A549 (cell line): ENCODE data around the gene NTRK3. TPM values are rescaled to one million over a fixed set of nuclear protein-coding genes. Genes with fewer than 3 reads are reported as not detected.

ENCODE experiments used
- ATAC-seq, 2 experiments: fragments of 200-7000 bp in 1 of 2; fragments of >200 bp in 1 of 2; cut with Nextera tagmentation in 1 of 2; cut with Tn5 transposase in 1 of 2; 3 replicates each; pipeline versions ENCODE4 v1.8.0 to v1.9.1; 2018 to 2020; ENCODE audit warnings: mild to moderate bottlenecking in 1 of 2, moderate library complexity in 1 of 2
- CTCF ChIA-PET: fragments of 300-600 bp; sonication (Branson Sonifier 250); formaldehyde crosslinking; extraction: SDS; loops from one replicate; lab custom pipeline; 2021; ENCODE audit warnings: antibody characterized with exemption, inconsistent platforms; lab: Yijun Ruan, JAX
- POLR2A ChIA-PET: fragments of 350-600 bp; formaldehyde crosslinking; extraction: SDS; loops from one replicate; lab custom pipeline; 2021; ENCODE audit warnings: antibody characterized with exemption, inconsistent platforms; lab: Yijun Ruan, JAX
- DNase-seq, 2 experiments: peaks; one replicate each; pipeline versions ENCODE4 v3.0.0 to v3.0.0-alpha.2; 2011 to 2016; ENCODE audit warnings: low read depth in 1 of 2, low spot score in 1 of 2
- FAIRE-seq: peaks from 2 replicates; lab custom pipeline; 2011; peaks lifted over from hg19 to GRCh38; lab: Jason Lieb, UNC
- H3K27ac ChIP-seq, 2 experiments: fragments of >200 bp; sonication (Bioruptor Twin); formaldehyde crosslinking; 3 replicates each; pipeline ENCODE4 v1.5.1; 2016 to 2017
- H3K4me1 ChIP-seq: fragments of >200 bp; sonication (Bioruptor Twin); formaldehyde crosslinking; 3 replicates; pipeline ENCODE4 v1.6.1; 2016
- H3K4me2 ChIP-seq: fragments of >200 bp; sonication (Bioruptor Twin); formaldehyde crosslinking; 3 replicates; pipeline ENCODE4 v1.6.1; 2016
- H3K4me3 ChIP-seq: fragments of >200 bp; sonication (Bioruptor Twin); formaldehyde crosslinking; 3 replicates; pipeline ENCODE4 v1.5.1; 2016
- H3K9me3 ChIP-seq: fragments of >200 bp; sonication (Bioruptor Twin); formaldehyde crosslinking; 3 replicates; pipeline ENCODE4 v1.6.1; 2016
- ATOH8 ChIP-seq: fragments of 250-450 bp; sonication (Bioruptor Pico); IDR thresholded peaks from 2 replicates; pipeline ENCODE4 v1.5.0; 2020; ENCODE audit warnings: low read depth, mild to moderate bottlenecking, moderate library complexity
- BCL3 ChIP-seq: fragments of >200 bp; sonication (Bioruptor Twin); formaldehyde crosslinking; IDR thresholded peaks from 3 replicates; pipeline ENCODE4 v1.6.1; 2016
- CTCF ChIP-seq: fragments of >200 bp; sonication (Bioruptor Twin); formaldehyde crosslinking; IDR thresholded peaks from 3 replicates; pipeline ENCODE4 v1.5.1; 2016
- ESRRA ChIP-seq: fragments of 150-350 bp; IDR thresholded peaks from 2 replicates; pipeline ENCODE4 v1.6.1; 2014; ENCODE audit warnings: mild to moderate bottlenecking, low read length, borderline replicate concordance
- GATA3 ChIP-seq: IDR thresholded peaks from 2 replicates; pipeline ENCODE4 v1.6.1; 2012; ENCODE audit warnings: borderline replicate concordance
- MAX ChIP-seq: IDR thresholded peaks from 2 replicates; pipeline ENCODE4 v1.6.1; 2012
- NFE2L2 ChIP-seq: fragments of 150-350 bp; conservative IDR thresholded peaks from 2 replicates; pipeline ENCODE4 v1.6.1; 2014; ENCODE audit warnings: low read length
- RAD21 ChIP-seq, 2 experiments: fragments of >200 bp in 1 of 2; sonication (Bioruptor Twin) in 1 of 2; formaldehyde crosslinking in 1 of 2; IDR thresholded peaks in 1 of 2; conservative IDR thresholded peaks in 1 of 2; 2 replicates in 1 of 2; 3 replicates in 1 of 2; pipeline ENCODE4 v1.6.1; 2012 to 2018; ENCODE audit warnings: inconsistent platforms in 1 of 2
- RARB ChIP-seq: fragments of 250-450 bp; sonication (Bioruptor Pico); IDR thresholded peaks from 2 replicates; pipeline ENCODE4 v1.8.0; 2021; ENCODE audit warnings: mild to moderate bottlenecking, moderate library complexity
- SMC3 ChIP-seq: fragments of >200 bp; sonication (Bioruptor Twin); formaldehyde crosslinking; IDR thresholded peaks from 3 replicates; pipeline ENCODE4 v1.6.1; 2018; ENCODE audit warnings: inconsistent platforms
- WGBS: methylation state at CpG from one replicate; pipeline ENCODE4 v1.1.6; 2017; ENCODE audit errors: missing lambda C conversion rate; 5-methylcytosine and 5-hydroxymethylcytosine counted together
- polyA plus RNA-seq, 4 experiments: library from polyadenylated mRNA; depleted of rRNA in 3 of 4; stranded (reverse); fragments of >200 nt; fragmentation: RNase III in 1 of 4; extraction: RNeasy Plus Mini Kit Qiagen cat#74134 plus additional on column Dnase treatment in 1 of 4; gene quantifications; 2 replicates in 3 of 4; 3 replicates in 1 of 4; pipeline ENCODE4 v1.2.3, GENCODE V29; 2011 to 2017

The NTRK3 gene
- polyA plus RNA-seq, 2 of the 4 experiments (the other 2 are of a cell fraction), result 55.0 to 55.2 TPM

GRCh38 chr15:88274553-88275460, 18.3 kb upstream of the NTRK3 start:
- FAIRE-seq (no peak), DNase-seq (peak; percentile 69 to 91), ATAC-seq (peak; percentile 82 to 96)
- H3K4me3 ChIP-seq, result no peak overlapping the region
- peak overlapping the region; percentile 18 to 58; a peak in 4 of 6 replicates for H3K27ac ChIP-seq
- ChIA-PET CTCF (interaction anchor here (0.7 to 9.0 kb wide), 33 partner anchors 8 to 1358 kb away, joined by 3 to 121 read pairs (median 4); partner anchors contain the start of genes MRPL46 and MRPS11), POLR2A (no interaction called here)
- TF ChIP-seq CTCF (peak; percentile 94), MAX (no peak), ESRRA (no peak), RARB (CRISPR knock-in tag) (no peak), RAD21 (conservative IDR thresholded peaks at IDR 0.05 in 1 of 2, IDR thresholded peaks at IDR 0.05 in 1 of 2) (peak; percentile 88 to 90), SMC3 (peak; percentile 87)
- H3K4me1 ChIP-seq, result peaks cover 10% of the 10 kb centered on the region; the same call in 2 of the 3 replicates
- 35% methylated on average over 11 of the region's 11 CpGs for WGBS
- no peak overlapping the region for H3K4me2 ChIP-seq
- H3K9me3 ChIP-seq, result peaks cover 7% of the 10 kb centered on the region; the same call in 2 of the 3 replicates

- no peaks in the 10 kb centered on the region for H3K9me3 ChIP-seq
- no peak for TF ChIP-seq ATOH8 (CRISPR knock-in tag)
- no peak for TF ChIP-seq MAX
- no peak for TF ChIP-seq NFE2L2
- H3K4me2 ChIP-seq, result no peak overlapping the region
- CTCF ChIA-PET, result interaction anchor here (0.9 to 9.0 kb wide), 9 partner anchors 11 to 600 kb away, joined by 3 to 121 read pairs (median 6); no protein-coding TSS in a partner anchor
- H3K4me1 ChIP-seq, result peaks cover 14% of the 10 kb centered on the region; the same call in 2 of the 3 replicates
- H3K27ac ChIP-seq, result no peak overlapping the region
- H3K4me3 ChIP-seq, result no peak overlapping the region
- no peak for ATAC-seq
- 61% methylated on average over 2 of the region's 2 CpGs for WGBS
- FAIRE-seq, result no peak
- DNase-seq, result no peak
- POLR2A ChIA-PET, result no interaction called here
Measured at GRCh38 chr15:88272421-88272820, 15.9 kb upstream of the NTRK3 start.

- Histone ChIP-seq H3K9me3 (no peaks in the 10 kb centered on the region), H3K4me3 (no peak overlapping the region), H3K4me2 (no peak overlapping the region), H3K27ac (peak overlapping the region in 1 of 2 experiments; percentile 0; a peak in 1 of 6 replicates), H3K4me1 (peaks cover 10% of the 10 kb centered on the region; the same call in 1 of the 3 replicates)
- POLR2A ChIA-PET, result interaction anchor here (0.7 kb wide), 1 partner anchor 1607 kb away, joined by 12 read pairs; no protein-coding TSS in a partner anchor
- FAIRE-seq (no peak), DNase-seq (no peak), ATAC-seq (no peak)
- CTCF ChIA-PET, result interaction anchor here (0.6 to 9.0 kb wide), 9 partner anchors 10 to 760 kb away, joined by 3 to 121 read pairs (median 4); no protein-coding TSS in a partner anchor
- WGBS, result 51% methylated on average over 4 of the region's 4 CpGs
- TF ChIP-seq BCL3, result no peak
- TF ChIP-seq GATA3, result no peak
Measured at GRCh38 chr15:88269356-88270062, 13.0 kb upstream of the NTRK3 start.
